DMS153 treated with DMSO at 0.1 percent for 48 hours (cell line): ENCODE data around the gene GSTM3.
A peak's percentile ranks its signal among the peaks of the same experiment; 100 is the strongest.
"Not testable (repeated sequence)": the region's sequence is repeated elsewhere in the genome, so short reads cannot be mapped to it uniquely, and the experiment has no call there.

Experiments used
- DNase-seq: peaks from one replicate; lab custom pipeline; 2025; ENCODE audit not compliant: unreplicated experiment; lab: John Stamatoyannopoulos, UW

Gene GSTM3

GRCh38 chr1:109762039-109762585 is 21.3 kb upstream of the GSTM3 start:
- DNase-seq: no peak

GRCh38 chr1:109761227-109762038 is 20.6 kb upstream of the GSTM3 start:
- no peak for DNase-seq

- DNase-seq: no peak
These were observed 19.9 kb upstream of the GSTM3 start for GRCh38 chr1:109760581-109761226.

GRCh38 chr1:109759513-109760334 is 18.9 kb upstream of the GSTM3 start:
- DNase-seq: no peak

- no peak for DNase-seq
These were observed 17.3 kb upstream of the GSTM3 start for GRCh38 chr1:109757936-109758786.

- DNase-seq: no peak
These were observed 16.1 kb upstream of the GSTM3 start for GRCh38 chr1:109756848-109757521.

- not testable (repeated sequence) for DNase-seq
These were observed 15.5 kb upstream of the GSTM3 start for GRCh38 chr1:109756325-109756724.

- DNase-seq: no peak
These were observed 13.9 kb upstream of the GSTM3 start for GRCh38 chr1:109754738-109755137.

- no peak for DNase-seq
These were observed 10.9 kb upstream of the GSTM3 start for GRCh38 chr1:109751531-109752260.

- no peak for DNase-seq
These were observed 10.1 kb upstream of the GSTM3 start for GRCh38 chr1:109750920-109751319.

- DNase-seq: no peak
These were observed 9.5 kb upstream of the GSTM3 start for GRCh38 chr1:109750241-109750882.

- no peak for DNase-seq
These were observed 8.4 kb upstream of the GSTM3 start for GRCh38 chr1:109749221-109749620.

- DNase-seq: not testable (repeated sequence)
These were observed 7.5 kb upstream of the GSTM3 start for GRCh38 chr1:109748311-109748710.

GRCh38 chr1:109739738-109740614 is 862 bp downstream of the GSTM3 start:
- DNase-seq: peak; percentile 59

GRCh38 chr1:109733236-109733870 is 7.5 kb downstream of the GSTM3 start:
- DNase-seq: no peak

- no peak for DNase-seq
These were observed 8.4 kb downstream of the GSTM3 start for GRCh38 chr1:109732390-109732881.

- DNase-seq: no peak
These were observed 10.2 kb downstream of the GSTM3 start for GRCh38 chr1:109730666-109731065.
